Embryonic facial prominence (tissue), 1 donor: Measurements from ENCODE around the gene HMGN3.

ENCODE experiments used
- DNase-seq: peaks from one replicate; pipeline ENCODE4 v3.0.0-alpha.2; 2016; ENCODE audit errors: extremely low spot score

The HMGN3 gene

DNA sequence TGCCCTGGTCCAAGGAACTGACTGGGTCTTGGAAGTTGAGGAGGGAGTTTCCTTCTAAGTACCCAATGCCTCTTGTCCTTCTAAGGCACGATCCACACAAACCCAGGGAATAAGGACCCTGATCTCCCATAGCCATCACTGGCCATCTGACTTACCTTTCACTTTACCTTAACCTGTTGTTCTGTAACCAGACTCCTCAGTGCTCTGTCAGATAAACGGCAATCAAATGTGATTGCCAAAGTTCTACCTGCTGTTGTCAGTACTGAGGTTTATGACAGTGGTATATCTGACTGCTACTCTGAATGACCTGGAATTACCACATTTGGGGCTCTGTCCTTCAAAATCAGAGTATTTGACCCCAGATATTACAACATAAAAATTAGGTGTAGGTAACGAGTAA is 49.8 kb downstream of the HMGN3 start:
- no peak for DNase-seq

DNA sequence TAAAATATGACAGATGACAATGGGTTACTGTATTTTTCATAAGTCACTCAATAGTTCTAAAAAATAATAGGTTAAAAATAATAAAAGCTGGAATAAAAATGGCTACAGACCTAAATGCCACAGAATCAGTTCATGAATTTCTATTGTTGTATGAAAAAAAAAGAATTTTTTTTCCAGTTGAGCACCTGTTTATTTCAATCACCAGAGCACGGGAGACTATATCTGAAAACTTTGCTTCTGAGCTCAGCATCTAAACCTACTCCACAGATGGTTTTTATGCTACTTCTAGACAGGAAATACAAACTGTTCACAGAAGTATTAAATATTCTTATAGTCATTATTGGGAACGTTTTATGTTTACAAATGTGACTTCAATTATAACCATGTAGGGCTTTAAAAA is 50.4 kb downstream of the HMGN3 start:
- DNase-seq = no peak

DNA sequence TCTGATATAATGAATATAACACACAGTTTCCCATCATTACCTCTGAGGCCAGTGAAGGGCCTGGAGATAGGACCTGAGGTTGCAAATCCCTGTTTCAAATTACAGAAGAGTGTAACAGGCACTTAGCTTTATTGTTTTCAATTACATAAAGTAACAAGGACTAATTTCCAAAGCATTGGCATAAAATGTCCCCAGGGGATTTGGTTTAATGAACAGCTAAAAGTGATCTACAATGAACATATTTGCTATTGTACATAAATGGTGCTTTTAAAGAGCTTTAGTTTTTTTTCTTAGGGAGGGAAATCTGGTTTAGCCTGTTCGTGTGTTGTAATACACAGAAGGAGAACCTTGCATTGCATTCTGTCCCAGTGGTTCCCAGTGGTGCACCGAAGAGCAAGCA is 54.4 kb downstream of the HMGN3 start:
- no peak for DNase-seq

DNA sequence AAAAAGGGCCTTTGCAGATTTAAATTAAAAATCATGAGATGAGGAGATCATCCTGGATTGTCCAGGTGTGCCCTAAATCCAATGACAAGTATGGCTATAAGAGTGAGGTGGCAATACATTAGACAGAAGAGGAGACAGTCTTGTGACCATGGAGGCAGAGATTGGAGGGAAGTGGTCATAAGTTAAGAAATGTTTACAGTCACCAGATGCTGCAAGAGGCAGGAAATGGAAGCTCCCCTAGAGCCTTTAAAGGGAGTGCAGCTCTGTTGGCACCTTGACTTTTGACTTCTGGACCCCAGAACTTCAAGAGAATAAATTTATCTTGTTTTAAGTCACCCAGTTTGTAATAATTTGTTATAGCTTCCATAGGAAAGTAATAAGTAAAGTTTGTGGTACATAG is 61.1 kb downstream of the HMGN3 start:
- no peak for DNase-seq

GRCh38 chr6:79170959-79171358 is 63.5 kb downstream of the HMGN3 start:
- no peak for DNase-seq

DNA sequence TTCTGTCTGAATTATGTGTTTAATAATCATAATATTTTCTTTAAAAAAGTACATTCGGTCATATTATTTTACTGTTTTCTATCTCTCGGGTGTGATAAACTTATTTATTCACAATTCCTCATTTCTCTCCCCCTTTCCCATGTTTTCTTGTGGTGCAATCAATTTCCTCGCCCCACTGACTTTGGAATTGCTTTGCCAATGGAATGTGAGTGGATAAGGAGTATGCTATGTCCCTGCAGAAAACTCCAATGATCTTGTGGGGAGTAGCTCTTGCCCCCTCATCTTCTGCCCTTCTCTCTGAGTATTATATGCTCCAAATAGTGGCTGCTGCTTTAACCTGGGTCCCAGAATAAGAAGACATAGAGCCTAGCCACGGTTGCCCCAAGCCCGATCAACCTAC is 64.1 kb downstream of the HMGN3 start:
- no peak for DNase-seq

GRCh38 chr6:79168695-79168980 is 65.8 kb downstream of the HMGN3 start:
- no peak for DNase-seq

GRCh38 chr6:79167931-79168694 is 66.4 kb downstream of the HMGN3 start:
- no peak for DNase-seq

DNA sequence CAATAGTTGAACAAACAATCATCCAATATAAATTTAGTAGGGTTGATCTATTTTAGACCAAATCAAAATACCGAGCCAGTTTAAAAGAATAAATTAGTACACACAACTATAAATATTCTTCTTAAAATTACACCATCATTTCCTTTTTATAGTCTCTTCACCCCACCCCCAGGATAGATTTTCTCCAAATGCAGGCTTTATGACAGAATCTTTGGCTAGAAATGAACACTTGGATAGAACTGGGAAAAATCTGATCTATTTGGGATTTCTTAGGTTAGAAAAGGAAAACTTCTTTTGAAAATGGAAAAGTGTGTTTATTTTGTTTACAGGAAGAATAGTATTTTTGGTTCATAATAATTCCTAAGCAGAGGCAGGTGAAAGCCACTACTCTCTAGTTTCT is 74.6 kb downstream of the HMGN3 start:
- no peak for DNase-seq

GRCh38 chr6:79158856-79159516 is 75.5 kb downstream of the HMGN3 start:
- DNase-seq = no peak

- no peak for DNase-seq
Measured at GRCh38 chr6:79157961-79158644, 76.4 kb downstream of the HMGN3 start.

DNA sequence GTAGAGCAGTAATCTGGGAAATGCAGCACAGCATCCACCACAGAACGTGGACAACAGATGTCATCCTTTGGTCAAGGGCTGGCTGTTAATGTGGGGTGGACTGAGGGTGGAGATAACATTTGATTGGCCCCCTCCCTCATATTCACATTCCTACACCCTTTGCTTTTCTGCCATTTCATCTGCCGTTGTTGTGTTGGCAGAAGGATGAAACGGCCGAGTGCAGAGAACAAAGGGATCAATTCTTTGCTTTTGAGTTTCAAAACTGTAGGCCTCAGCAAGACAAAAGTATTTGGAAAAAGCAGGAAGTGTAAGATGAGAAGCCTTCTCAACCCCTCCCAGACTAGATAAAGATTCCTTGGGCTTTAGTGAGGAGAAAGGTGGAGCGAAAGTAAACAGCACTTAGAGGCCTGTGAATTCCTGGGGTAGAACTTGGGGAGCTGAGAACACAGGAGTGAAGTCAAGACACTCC is 82.2 kb downstream of the HMGN3 start:
- DNase-seq = no peak
